B cell (primary cell): ENCODE data around the gene COL16A1.

Experiments used
- EZH2 ChIP-seq: IDR thresholded peaks from 2 replicates; pipeline ENCODE4 v1.6.1; 2012; ENCODE audit warnings: borderline replicate concordance, low read depth, mild to moderate bottlenecking, moderate library complexity, low read length; ENCODE audit not compliant: insufficient read depth, poor library complexity, severe bottlenecking
- TF ChIP-seq, protein P1 (sequence below): fragments of 200-600 bp; IDR thresholded peaks from one replicate; pipeline ENCODE4 v1.8.0; 2022; ENCODE audit warnings: antibody characterized with exemption, mild to moderate bottlenecking

DNA sequence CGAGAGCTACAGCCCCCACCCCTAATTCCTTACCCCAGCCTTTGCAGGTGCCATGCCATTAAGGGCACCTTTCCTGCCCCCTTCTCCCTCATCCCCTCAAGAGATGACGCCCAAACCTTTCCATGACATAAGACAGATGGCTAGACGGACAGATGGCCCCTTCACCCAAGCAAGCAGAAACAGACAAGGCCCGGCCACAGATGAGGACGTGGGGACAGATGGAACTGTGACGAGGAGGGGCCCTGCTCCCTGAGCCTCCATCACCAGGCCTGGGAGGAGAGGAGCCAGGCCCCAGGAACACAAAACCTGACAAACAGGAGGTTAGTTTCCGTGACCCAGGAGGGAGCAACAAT, 34.4 kb downstream of the COL16A1 start:
- TF ChIP-seq, protein P1, sequence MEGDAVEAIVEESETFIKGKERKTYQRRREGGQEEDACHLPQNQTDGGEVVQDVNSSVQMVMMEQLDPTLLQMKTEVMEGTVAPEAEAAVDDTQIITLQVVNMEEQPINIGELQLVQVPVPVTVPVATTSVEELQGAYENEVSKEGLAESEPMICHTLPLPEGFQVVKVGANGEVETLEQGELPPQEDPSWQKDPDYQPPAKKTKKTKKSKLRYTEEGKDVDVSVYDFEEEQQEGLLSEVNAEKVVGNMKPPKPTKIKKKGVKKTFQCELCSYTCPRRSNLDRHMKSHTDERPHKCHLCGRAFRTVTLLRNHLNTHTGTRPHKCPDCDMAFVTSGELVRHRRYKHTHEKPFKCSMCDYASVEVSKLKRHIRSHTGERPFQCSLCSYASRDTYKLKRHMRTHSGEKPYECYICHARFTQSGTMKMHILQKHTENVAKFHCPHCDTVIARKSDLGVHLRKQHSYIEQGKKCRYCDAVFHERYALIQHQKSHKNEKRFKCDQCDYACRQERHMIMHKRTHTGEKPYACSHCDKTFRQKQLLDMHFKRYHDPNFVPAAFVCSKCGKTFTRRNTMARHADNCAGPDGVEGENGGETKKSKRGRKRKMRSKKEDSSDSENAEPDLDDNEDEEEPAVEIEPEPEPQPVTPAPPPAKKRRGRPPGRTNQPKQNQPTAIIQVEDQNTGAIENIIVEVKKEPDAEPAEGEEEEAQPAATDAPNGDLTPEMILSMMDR: no peak
- TF ChIP-seq EZH2: no peak
